Gastrocnemius medialis (tissue), 4 donors: ENCODE results near the gene CCNA2.

Experiments
- CTCF ChIP-seq, 5 experiments: fragments of 450-650 bp in 3 of 5; fragments of 200-600 bp in 2 of 5; sonication (generic) in 2 of 5; IDR thresholded peaks in 4 of 5; conservative IDR thresholded peaks in 1 of 5; 1 replicate in 4 of 5; 2 replicates in 1 of 5; pipeline ENCODE4 v1.5.1; 2016 to 2019; ENCODE audit warnings: antibody characterized with exemption in 5 of 5, mild to moderate bottlenecking in 3 of 5, moderate library complexity in 3 of 5
- POLR2A ChIP-seq, 2 donors: fragments of 450-650 bp; IDR thresholded peaks; one replicate each; pipeline ENCODE4 v1.6.1; 2017; ENCODE audit warnings: antibody characterized with exemption in 2 of 2, mild to moderate bottlenecking in 2 of 2, moderate library complexity in 2 of 2

GRCh38 chr4:121817701-121818100, 6.0 kb downstream of the CCNA2 start:
- TF ChIP-seq CTCF (IDR thresholded peaks at IDR 0.05 in 4 of 5, conservative IDR thresholded peaks at IDR 0.05 in 1 of 5) (no peak), POLR2A (IDR thresholded peaks at IDR 0.05) (no peak)
